ENCODE measurements around the gene SERPINB7. TPM values are rescaled to one million over a fixed set of nuclear protein-coding genes. Genes with fewer than 3 reads are reported as not detected.

Gene SERPINB7
- total RNA-seq, 1 experiment from 2014 or later = not detected

GRCh38 chr18:63773551-63773950 is 1.7 kb upstream of the SERPINB7 start:
- H4K20me1 ChIP-seq (ENCODE audit: control insufficient read depth, insufficient read depth, insufficient read length) = no peaks in the 10 kb centered on the region
- H3K18ac ChIP-seq (ENCODE audit: insufficient read length, low read depth, low read length) = no peak overlapping the region
- Mint-ChIP-seq H3K27ac (no peak overlapping the region), H3K4me1 (peaks cover 0 to 7% of the 10 kb centered on the region in 2 experiments; a peak in 2 of 4 replicates), H3K36me3 (ENCODE audit: insufficient read depth in 1 of 3, low read depth in 3 of 3) (no peaks in the 10 kb centered on the region), H3K27me3 (ENCODE audit: low read depth) (no peaks in the 10 kb centered on the region), H3K4me3 (no peak overlapping the region), H3K9me3 (no peaks in the 10 kb centered on the region; a peak in 1 of 5 replicates)
- no peak overlapping the region for H3K9ac ChIP-seq (ENCODE audit: extremely low read depth, insufficient read length, low read length)
- no peaks in the 10 kb centered on the region for H3K79me1 ChIP-seq (ENCODE audit: insufficient read depth, low read depth, low read length, poor library complexity, severe bottlenecking)
- H3K27me3 ChIP-seq (ENCODE audit: insufficient read depth, low read length) = no peaks in the 10 kb centered on the region
- no peak overlapping the region for H2AK5ac ChIP-seq (ENCODE audit: insufficient read length, low read length)
- H3K27ac ChIP-seq (ENCODE audit: insufficient read length, low read depth, low read length) = no peak overlapping the region
- no peak overlapping the region for H3K14ac ChIP-seq (ENCODE audit: insufficient read depth, low read length)
- no peak overlapping the region for H2BK5ac ChIP-seq (ENCODE audit: insufficient read length, low read length)
- no peak overlapping the region for H4K5ac ChIP-seq (ENCODE audit: insufficient read length, low read depth, low read length)
- no peak for TF ChIP-seq CTCF (conservative IDR thresholded peaks at IDR 0.05)
- no peak overlapping the region for H2BK15ac ChIP-seq (ENCODE audit: low read depth, low read length)
- no peak overlapping the region for H3K56ac ChIP-seq (ENCODE audit: insufficient read length, low read depth, low read length)
- H3K4me2 ChIP-seq (ENCODE audit: insufficient read depth, insufficient read length, low read length) = no peak overlapping the region
- no peaks in the 10 kb centered on the region for H3K4me1 ChIP-seq (ENCODE audit: insufficient read depth, low read length)
- H3K79me2 ChIP-seq (ENCODE audit: insufficient read depth, low read length) = no peaks in the 10 kb centered on the region
- H4K8ac ChIP-seq (replicated peaks; ENCODE audit: insufficient read length, low read depth, low read length) = no peak overlapping the region
- no peak overlapping the region for H3T11ph ChIP-seq (ENCODE audit: low read length)
- no peak overlapping the region for H3K23ac ChIP-seq (ENCODE audit: insufficient read length, low read depth, low read length)
- no peak for DNase-seq
- WGBS (ENCODE audit: extremely low coverage, insufficient read length, low lambda C conversion rate) = no CpG with 5 or more reads among the region's 3 CpGs
- H2AFZ ChIP-seq (ENCODE audit: low read length) = no peak overlapping the region
- no peak overlapping the region for H2BK20ac ChIP-seq (ENCODE audit: low read depth, low read length, poor library complexity, severe bottlenecking)
- no peak overlapping the region for H4K91ac ChIP-seq (ENCODE audit: insufficient read length, low read depth, low read length)
- no peak overlapping the region for H3K4ac ChIP-seq (ENCODE audit: low read depth, low read length)
- H2BK120ac ChIP-seq (ENCODE audit: low read depth, low read length, poor library complexity, severe bottlenecking) = no peak overlapping the region
- no peaks in the 10 kb centered on the region for H3K23me2 ChIP-seq (ENCODE audit: insufficient read length, low read depth, low read length, poor library complexity, severe bottlenecking)
- H3K9me3 ChIP-seq (ENCODE audit: control insufficient read depth, low read depth, low read length) = no peaks in the 10 kb centered on the region
- H2BK12ac ChIP-seq (ENCODE audit: insufficient read length, low read depth, low read length) = no peak overlapping the region

All from H9 (cell line).